Measurements from ENCODE around the gene TTLL11.

The TTLL11 gene

DNA sequence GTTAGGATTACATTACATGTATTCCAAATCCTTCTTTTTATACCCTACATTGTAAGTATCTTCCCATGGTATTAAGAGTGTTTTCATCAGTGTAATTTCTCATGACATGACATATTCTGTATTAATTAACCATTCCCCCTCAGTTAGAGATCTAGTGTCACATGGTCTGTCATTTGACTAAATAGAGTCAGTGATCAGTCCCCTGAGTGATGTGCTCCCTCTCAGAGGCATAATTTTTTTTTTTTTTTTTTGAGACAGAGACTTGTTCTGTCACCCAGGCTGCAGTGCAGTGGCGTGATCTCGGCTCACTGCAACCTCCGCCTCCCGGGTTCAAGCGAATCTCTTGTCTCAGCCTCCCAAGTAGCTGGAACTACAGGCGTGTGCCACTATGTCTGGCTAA is 218.6 kb downstream of the TTLL11 start:
- no peaks in the 10 kb centered on the region for H3K36me3 ChIP-seq (replicated peaks)
- in situ Hi-C loops (cut with HindIII; ENCODE audit: low pct_ligation_motif_present, low sequenced_read_pairs): no loop called here
- DNase-seq: no peak
- no peaks in the 10 kb centered on the region for H3K27me3 ChIP-seq (replicated peaks)
- H3K4me3 ChIP-seq (ENCODE audit: low read depth, low read length): no peak overlapping the region
- TF ChIP-seq, protein P1, sequence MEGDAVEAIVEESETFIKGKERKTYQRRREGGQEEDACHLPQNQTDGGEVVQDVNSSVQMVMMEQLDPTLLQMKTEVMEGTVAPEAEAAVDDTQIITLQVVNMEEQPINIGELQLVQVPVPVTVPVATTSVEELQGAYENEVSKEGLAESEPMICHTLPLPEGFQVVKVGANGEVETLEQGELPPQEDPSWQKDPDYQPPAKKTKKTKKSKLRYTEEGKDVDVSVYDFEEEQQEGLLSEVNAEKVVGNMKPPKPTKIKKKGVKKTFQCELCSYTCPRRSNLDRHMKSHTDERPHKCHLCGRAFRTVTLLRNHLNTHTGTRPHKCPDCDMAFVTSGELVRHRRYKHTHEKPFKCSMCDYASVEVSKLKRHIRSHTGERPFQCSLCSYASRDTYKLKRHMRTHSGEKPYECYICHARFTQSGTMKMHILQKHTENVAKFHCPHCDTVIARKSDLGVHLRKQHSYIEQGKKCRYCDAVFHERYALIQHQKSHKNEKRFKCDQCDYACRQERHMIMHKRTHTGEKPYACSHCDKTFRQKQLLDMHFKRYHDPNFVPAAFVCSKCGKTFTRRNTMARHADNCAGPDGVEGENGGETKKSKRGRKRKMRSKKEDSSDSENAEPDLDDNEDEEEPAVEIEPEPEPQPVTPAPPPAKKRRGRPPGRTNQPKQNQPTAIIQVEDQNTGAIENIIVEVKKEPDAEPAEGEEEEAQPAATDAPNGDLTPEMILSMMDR (IDR thresholded peaks at IDR 0.05; ENCODE audit: low read depth, low read length, missing control alignments): no peak
- no peak overlapping the region for H3K27ac ChIP-seq

DNA sequence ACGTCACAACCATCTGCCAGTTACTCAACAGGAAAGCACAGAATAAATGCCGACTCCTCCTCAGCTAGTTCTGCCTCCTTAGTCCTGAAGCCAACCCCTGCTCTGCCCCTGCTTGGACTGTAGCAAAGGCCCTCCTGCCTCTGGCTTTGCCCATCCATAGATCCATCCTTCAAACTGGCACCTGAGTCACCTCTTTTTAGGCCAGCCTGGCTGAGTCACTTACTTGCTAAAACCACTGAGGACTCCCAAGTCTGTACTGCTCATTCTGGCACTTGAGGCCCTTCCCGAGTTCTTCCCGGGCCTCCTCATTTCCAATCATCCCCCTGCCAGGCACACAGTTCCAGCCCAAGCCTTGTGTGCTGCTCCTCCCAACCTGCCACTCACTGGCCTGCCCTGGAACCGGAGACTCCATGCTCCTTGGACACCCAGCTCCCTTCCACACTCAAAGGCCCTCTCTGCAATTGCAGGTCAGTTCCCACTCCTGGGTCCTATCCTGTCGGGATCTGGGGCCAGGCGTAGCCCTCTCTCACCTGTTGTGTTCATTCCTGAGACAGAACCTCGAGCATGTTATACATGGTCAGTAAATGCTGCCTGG is 221.6 kb downstream of the TTLL11 start:
- DNase-seq: no peak
- in situ Hi-C loops (cut with HindIII; ENCODE audit: low pct_ligation_motif_present, low sequenced_read_pairs): no loop called here
- Histone ChIP-seq H3K27ac (no peak overlapping the region), H3K4me3 (ENCODE audit: low read depth, low read length) (no peak overlapping the region), H3K27me3 (replicated peaks) (no peaks in the 10 kb centered on the region), H3K36me3 (replicated peaks) (no peaks in the 10 kb centered on the region)
- TF ChIP-seq, protein P1 (IDR thresholded peaks at IDR 0.05; ENCODE audit: low read depth, low read length, missing control alignments): no peak

DNA sequence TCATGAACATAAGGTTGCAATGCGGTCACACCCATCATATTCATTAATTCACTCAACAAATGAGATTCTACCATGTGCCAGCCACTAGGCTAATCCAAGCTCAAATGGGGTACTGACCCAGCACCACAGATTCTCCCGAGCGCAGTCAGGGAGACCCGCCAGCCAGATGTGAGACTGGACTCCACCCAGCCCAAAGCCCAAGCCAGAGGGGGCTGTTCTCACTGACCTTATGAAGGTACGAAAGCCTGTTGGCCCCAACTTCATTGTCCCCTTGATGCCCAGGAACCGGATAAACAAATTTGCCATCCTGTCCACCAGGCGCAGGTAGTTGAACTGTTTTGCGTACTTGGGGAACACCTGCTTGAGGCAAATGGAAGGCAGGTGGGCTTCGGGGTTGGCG is 222.8 kb downstream of the TTLL11 start:
- in situ Hi-C loops (cut with HindIII; ENCODE audit: low pct_ligation_motif_present, low sequenced_read_pairs): no loop called here
- H3K27ac ChIP-seq: no peak overlapping the region

DNA sequence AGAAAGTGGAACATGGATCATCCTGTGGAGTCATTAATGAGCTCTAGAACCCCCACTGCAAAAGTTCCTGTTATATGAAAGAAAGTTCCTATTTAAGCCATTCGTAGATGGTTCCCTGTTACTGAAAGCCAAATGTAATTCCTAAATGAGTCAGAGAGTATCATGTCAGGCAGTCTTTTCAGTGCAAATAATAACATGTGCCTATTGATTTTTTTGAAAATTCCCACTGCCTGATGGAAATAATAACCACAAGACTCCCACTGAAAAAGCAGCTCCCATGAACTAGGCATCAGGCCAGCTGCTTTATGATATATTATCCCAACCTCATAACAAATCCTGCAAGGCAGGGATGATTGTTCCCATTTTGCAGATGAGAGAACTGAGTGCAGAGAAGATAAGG is 224.5 kb downstream of the TTLL11 start:
- DNase-seq: no peak
- TF ChIP-seq, protein P1 (IDR thresholded peaks at IDR 0.05; ENCODE audit: low read depth, low read length, missing control alignments): no peak
- H3K4me3 ChIP-seq (ENCODE audit: low read depth, low read length): no peak overlapping the region
- no peaks in the 10 kb centered on the region for H3K27me3 ChIP-seq (replicated peaks)
- H3K27ac ChIP-seq: no peak overlapping the region
- in situ Hi-C loops (cut with HindIII; ENCODE audit: low pct_ligation_motif_present, low sequenced_read_pairs): no loop called here
- no peaks in the 10 kb centered on the region for H3K36me3 ChIP-seq (replicated peaks)

More for the DNA sequence above, 222.8 kb downstream of the TTLL11 start:
- TF ChIP-seq, protein P1 (IDR thresholded peaks at IDR 0.05; ENCODE audit: low read depth, low read length, missing control alignments): no peak
- Histone ChIP-seq H3K27me3 (replicated peaks) (no peaks in the 10 kb centered on the region), H3K4me3 (ENCODE audit: low read depth, low read length) (no peak overlapping the region), H3K36me3 (replicated peaks) (no peaks in the 10 kb centered on the region)
- no peak for DNase-seq

DNA sequence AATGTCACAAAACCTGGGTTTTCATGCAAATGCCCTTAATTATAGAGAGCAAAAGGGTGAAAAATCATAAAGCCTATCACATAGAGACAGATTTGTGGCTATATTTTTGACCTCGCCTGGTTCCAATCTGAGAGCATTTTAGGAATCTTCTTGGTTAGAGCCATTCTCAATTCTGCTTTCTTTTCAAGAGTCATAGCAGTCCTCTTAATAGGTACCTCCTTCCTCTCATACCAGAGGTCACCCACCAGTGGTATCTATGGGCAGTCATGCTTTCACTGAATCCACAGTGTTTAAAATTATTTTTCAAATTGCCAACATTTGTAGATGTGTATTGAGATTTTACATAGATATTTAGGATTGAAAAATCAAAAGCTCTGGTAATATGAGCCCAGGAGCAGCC is 226.2 kb downstream of the TTLL11 start:
- H3K27me3 ChIP-seq (replicated peaks): no peaks in the 10 kb centered on the region

More for the DNA sequence above, 226.2 kb downstream of the TTLL11 start:
- in situ Hi-C loops (cut with HindIII; ENCODE audit: low pct_ligation_motif_present, low sequenced_read_pairs): no loop called here
- Histone ChIP-seq H3K4me3 (ENCODE audit: low read depth, low read length) (no peak overlapping the region), H3K27ac (no peak overlapping the region), H3K36me3 (replicated peaks) (no peaks in the 10 kb centered on the region)
- TF ChIP-seq, protein P1 (IDR thresholded peaks at IDR 0.05; ENCODE audit: low read depth, low read length, missing control alignments): no peak
- no peak for DNase-seq
